HG02610 (cell line): ENCODE results near the gene YWHAQ.
A peak's percentile ranks its signal among the peaks of the same experiment; 100 is the strongest.
"Not testable (repeated sequence)": the region's sequence is repeated elsewhere in the genome, so short reads cannot be mapped to it uniquely, and the experiment has no call there.

Experiments
- ATAC-seq: cut with Tn5 transposase; IDR thresholded peaks from one replicate; pipeline ENCODE4 v1.9.1; 2021; ENCODE audit warnings: mild to moderate bottlenecking, moderate library complexity; ENCODE audit not compliant: unreplicated experiment

The YWHAQ gene

GRCh38 chr2:9634133-9634532 is 3.3 kb upstream of the YWHAQ start:
- no peak for ATAC-seq

GRCh38 chr2:9631878-9632700 is 1.3 kb upstream of the YWHAQ start:
- ATAC-seq, result no peak

GRCh38 chr2:9631553-9631819 is 689 bp upstream of the YWHAQ start:
- ATAC-seq, result no peak

- ATAC-seq, result peak; percentile 47
Observed at GRCh38 chr2:9630117-9630735, 571 bp downstream of the YWHAQ start.

GRCh38 chr2:9629222-9630116 is 1.3 kb downstream of the YWHAQ start:
- ATAC-seq, result no peak

- ATAC-seq, result no peak
Observed at GRCh38 chr2:9627310-9627709, 3.5 kb downstream of the YWHAQ start.

GRCh38 chr2:9623151-9623550 is 7.6 kb downstream of the YWHAQ start:
- no peak for ATAC-seq

GRCh38 chr2:9621655-9622054 is 9.1 kb downstream of the YWHAQ start:
- not testable (repeated sequence) for ATAC-seq

- peak; percentile 77 for ATAC-seq
Observed at GRCh38 chr2:9618410-9618809, 12.4 kb downstream of the YWHAQ start.

- ATAC-seq, result no peak
Observed at GRCh38 chr2:9617749-9618148, 13.0 kb downstream of the YWHAQ start.

- ATAC-seq, result no peak
Observed at GRCh38 chr2:9617296-9617695, 13.5 kb downstream of the YWHAQ start.

- no peak for ATAC-seq
Observed at GRCh38 chr2:9614562-9614961, 16.2 kb downstream of the YWHAQ start.

GRCh38 chr2:9613291-9613690 is 17.5 kb downstream of the YWHAQ start:
- no peak for ATAC-seq

GRCh38 chr2:9611549-9611912 is 19.3 kb downstream of the YWHAQ start:
- not testable (repeated sequence) for ATAC-seq

- no peak for ATAC-seq
Observed at GRCh38 chr2:9610781-9611548, 19.8 kb downstream of the YWHAQ start.

GRCh38 chr2:9608491-9608890 is 22.3 kb downstream of the YWHAQ start:
- ATAC-seq, result not testable (repeated sequence)

- no peak for ATAC-seq
Observed at GRCh38 chr2:9602412-9602811, 28.4 kb downstream of the YWHAQ start.

GRCh38 chr2:9601397-9601796 is 29.4 kb downstream of the YWHAQ start:
- ATAC-seq, result no peak

- no peak for ATAC-seq
Observed at GRCh38 chr2:9599430-9599829, 31.4 kb downstream of the YWHAQ start.

- ATAC-seq, result no peak
Observed at GRCh38 chr2:9596621-9597311, 34.0 kb downstream of the YWHAQ start.
